GM12873 (cell line): ENCODE results near the gene RALGPS1.

Source experiments
- CTCF ChIP-seq: IDR thresholded peaks from 2 replicates; pipeline ENCODE4 v1.5.1; 2012; ENCODE audit warnings: low read depth, mild to moderate bottlenecking, moderate library complexity, low read length, control low read depth; ENCODE audit not compliant: insufficient read depth; ENCODE audit errors: missing control alignments

RALGPS1 gene

DNA sequence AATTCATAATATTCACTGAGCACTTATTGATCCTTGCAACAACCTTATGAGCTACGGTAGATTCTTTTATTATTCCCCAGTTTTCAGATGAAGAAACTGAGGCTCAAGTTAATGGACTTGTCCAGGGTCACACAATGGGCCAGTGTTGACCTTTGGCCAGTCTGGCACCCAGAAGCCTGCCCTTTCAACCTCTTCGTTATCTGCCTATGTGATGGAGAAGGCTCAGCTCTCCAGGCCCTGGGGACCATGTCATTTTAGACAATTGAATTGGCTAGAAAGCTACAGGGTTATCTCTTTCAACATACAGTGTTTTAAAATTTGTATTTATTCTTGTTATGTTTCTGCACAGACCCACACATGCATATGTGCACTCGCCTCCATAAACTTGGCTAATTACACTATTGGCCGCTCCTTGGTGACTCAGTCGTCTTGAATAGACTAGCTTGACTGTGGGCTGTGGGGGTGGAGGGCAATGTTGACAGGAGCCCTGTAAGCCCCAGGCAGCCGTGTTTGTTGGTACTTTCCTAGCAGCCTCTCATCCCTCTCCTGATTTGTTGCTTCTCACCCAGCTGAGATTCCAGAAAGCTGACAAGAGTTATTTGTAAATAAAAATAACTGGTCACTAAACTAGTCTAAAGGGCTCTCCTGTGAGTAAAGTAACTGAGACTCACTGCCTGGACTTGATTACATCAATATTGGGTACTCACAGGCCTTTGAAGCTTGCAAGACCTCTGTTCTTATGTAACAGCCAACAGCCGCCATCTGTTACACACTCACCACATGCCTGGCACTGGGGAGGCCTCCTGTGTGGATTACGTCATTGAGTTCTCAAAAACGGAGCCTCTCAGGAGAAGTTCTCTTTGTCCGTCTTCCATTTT, 216.3 kb downstream of the RALGPS1 start:
- no peak for TF ChIP-seq CTCF

- no peak for TF ChIP-seq CTCF
Observed at GRCh38 chr9:127131871-127132270, 217.3 kb downstream of the RALGPS1 start.

GRCh38 chr9:127132375-127132774, 217.8 kb downstream of the RALGPS1 start:
- no peak for TF ChIP-seq CTCF

DNA sequence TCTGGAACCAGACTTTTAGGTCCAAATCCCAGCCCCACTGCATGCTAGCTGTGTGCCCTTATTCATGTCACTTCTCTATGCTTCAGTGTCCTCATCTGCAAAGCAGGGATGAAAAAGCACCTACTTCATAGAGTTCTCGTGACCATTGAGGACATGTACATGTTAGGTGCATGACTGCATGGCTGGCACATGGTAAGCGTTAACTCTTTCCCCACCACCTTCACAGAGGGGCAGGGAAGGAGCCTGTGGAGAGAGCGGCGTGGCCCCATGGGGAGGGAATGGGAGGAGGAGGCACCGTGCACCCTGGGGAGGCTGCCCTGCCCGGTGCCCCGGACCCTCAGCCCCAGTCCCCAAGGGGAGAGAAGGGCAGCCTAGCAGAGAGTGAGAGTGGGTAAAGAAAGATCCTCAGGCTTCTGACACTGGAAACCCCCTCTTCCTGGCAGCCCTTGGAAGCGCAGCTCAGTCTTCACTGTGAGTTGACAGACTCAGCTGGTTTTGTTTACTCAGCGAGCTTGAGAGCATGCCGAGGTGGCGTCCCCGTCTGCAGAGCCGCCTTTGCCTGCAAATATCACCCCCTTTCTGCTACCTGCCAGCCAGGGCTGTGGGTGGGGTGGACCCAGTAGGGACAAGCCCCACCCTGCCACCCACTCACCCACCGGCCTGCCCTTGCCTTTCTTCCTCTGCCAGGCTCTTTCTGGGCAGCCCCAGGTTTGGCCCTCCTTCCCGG, 218.5 kb downstream of the RALGPS1 start:
- no peak for TF ChIP-seq CTCF

DNA sequence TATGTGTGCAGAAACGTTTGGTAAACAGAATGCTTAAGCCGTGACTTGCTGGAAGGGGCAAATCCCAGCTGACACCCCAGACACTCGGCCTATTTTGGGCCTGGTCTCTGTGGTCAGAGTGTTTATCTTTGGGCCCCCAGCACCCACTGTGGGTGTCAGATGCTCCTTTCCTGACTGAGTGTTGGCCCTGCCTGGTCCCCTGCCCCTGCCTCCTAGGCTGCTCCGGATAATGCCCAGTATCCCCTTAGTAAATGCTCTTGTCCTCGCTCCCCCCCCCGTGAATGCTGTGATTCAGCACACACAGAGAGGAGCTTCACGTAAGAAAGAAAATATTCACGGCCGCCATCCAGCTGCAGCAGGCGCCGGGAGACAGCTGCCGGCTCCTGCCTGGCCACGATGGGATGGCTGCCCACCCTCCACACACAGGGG, 219.2 kb downstream of the RALGPS1 start:
- no peak for TF ChIP-seq CTCF

GRCh38 chr9:127135056-127135745, 220.6 kb downstream of the RALGPS1 start:
- no peak for TF ChIP-seq CTCF

GRCh38 chr9:127136081-127136879, 221.7 kb downstream of the RALGPS1 start:
- no peak for TF ChIP-seq CTCF
